Measurements from ENCODE around the gene HLA-A. TPM values are rescaled to one million over a fixed set of nuclear protein-coding genes. Genes with fewer than 3 reads are reported as not detected.

The HLA-A gene
- total and polyA plus RNA-seq, 9 of the 15 experiments (the other 6 are each of a cell fraction or from before 2014, with no cell fraction given): 0.46 to 3.3 TPM; not detected in 7

DNA sequence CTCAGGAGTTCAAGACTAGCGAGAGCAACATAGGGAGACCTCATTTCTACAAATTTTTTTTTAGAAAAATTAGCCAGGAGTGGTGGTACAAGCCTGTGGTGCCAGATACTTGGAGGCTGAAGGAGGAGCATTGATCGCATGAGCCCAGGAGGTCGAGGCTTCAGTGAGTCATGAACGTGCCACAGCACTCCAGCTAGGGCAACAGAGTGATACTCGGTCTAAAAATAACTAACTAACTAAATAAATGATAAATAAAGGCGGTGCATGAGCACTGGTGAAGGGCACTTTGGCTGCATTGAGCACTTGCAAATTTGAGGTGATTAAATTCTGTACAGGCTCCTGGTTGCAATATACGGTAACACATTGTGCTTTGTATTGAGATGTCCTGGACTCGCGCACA, 13.5 kb downstream of the HLA-A start (continued):
- TF ChIP-seq, protein P1, sequence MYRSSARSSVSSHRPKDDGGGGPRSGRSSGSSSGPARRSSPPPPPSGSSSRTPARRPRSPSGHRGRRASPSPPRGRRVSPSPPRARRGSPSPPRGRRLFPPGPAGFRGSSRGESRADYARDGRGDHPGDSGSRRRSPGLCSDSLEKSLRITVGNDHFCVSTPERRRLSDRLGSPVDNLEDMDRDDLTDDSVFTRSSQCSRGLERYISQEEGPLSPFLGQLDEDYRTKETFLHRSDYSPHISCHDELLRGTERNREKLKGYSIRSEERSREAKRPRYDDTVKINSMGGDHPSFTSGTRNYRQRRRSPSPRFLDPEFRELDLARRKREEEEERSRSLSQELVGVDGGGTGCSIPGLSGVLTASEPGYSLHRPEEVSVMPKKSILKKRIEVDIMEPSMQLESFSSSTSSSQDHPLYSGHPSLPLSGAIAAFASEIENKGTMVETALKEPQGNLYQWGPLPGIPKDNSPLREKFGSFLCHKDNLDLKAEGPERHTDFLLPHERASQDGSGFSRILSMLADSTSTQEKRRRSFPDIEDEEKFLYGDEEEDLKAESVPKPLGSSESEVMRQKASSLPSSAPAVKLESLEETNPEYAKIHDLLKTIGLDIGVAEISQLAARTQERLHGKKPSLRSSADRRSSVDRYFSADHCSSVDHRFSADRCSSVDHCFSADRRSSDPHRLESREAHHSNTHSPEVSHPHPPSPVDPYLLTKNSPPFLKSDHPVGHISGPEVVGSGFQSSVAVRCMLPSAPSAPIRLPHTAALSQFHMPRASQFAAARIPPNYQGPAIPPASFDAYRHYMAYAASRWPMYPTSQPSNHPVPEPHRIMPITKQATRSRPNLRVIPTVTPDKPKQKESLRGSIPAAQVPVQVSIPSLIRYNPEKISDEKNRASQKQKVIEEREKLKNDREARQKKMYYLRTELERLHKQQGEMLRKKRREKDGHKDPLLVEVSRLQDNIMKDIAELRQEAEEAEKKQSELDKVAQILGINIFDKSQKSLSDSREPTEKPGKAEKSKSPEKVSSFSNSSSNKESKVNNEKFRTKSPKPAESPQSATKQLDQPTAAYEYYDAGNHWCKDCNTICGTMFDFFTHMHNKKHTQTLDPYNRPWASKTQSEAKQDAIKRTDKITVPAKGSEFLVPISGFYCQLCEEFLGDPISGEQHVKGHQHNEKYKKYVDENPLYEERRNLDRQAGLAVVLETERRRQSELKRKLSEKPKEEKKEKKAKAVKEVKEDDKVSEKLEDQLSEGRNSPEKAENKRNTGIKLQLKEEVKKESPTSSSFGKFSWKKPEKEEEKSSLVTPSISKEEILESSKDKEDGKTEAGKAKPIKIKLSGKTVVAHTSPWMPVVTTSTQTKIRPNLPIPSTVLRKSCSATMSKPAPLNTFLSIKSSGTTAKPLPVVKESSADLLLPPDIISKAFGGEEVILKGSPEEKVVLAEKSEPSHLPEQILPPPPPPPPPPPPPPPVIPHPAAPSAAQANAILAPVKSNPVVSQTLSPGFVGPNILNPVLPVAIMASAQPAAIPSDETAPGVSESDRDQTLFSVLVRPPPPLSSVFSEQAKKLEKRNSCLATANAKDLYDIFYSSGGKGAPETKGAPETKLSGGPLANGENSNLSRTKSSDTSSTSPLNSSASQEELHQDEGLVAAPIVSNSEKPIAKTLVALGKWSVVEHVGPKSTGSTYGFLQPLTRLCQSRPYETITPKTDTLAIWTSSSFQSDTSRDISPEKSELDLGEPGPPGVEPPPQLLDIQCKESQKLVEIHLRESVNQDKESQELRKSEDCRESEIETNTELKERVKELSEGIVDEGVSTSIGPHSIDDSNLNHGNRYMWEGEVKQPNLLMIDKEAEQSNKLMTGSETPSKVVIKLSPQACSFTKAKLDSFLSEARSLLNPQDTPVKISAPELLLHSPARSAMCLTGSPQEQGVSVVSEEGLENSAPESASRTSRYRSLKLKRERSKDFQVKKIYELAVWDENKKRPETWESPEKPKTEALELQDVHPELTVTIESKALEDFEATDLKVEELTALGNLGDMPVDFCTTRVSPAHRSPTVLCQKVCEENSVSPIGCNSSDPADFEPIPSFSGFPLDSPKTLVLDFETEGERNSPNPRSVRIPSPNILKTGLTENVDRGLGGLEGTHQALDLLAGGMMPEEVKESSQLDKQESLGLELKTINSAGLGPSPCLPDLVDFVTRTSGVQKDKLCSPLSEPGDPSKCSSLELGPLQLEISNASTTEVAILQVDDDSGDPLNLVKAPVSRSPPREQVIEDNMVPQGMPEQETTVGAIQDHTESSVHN (IDR thresholded peaks at IDR 0.05; ENCODE audit: borderline replicate concordance in 1 of 2, low read depth in 1 of 2): no peak
- TF ChIP-seq PML (IDR thresholded peaks at IDR 0.05; ENCODE audit: low read length) (no peak), SMARCA5 (IDR thresholded peaks at IDR 0.05) (no peak), TRIM24 (IDR thresholded peaks at IDR 0.05) (no peak), ZBTB7A (IDR thresholded peaks at IDR 0.05; ENCODE audit: borderline replicate concordance, control insufficient read depth, low read depth, low read length) (no peak), KAT8 (IDR thresholded peaks at IDR 0.05; ENCODE audit: low read depth) (no peak), PRPF4 (IDR thresholded peaks at IDR 0.05; ENCODE audit: insufficient read depth, low read depth, low read length, poor library complexity, severe bottlenecking) (no peak), BMI1 (IDR thresholded peaks at IDR 0.05; ENCODE audit: low read length) (no peak), SRSF3 (IDR thresholded peaks at IDR 0.05; ENCODE audit: insufficient read depth, low read length) (no peak), CEBPB (tag; IDR thresholded peaks at IDR 0.05) (no peak)
- TF ChIP-seq, protein P2, sequence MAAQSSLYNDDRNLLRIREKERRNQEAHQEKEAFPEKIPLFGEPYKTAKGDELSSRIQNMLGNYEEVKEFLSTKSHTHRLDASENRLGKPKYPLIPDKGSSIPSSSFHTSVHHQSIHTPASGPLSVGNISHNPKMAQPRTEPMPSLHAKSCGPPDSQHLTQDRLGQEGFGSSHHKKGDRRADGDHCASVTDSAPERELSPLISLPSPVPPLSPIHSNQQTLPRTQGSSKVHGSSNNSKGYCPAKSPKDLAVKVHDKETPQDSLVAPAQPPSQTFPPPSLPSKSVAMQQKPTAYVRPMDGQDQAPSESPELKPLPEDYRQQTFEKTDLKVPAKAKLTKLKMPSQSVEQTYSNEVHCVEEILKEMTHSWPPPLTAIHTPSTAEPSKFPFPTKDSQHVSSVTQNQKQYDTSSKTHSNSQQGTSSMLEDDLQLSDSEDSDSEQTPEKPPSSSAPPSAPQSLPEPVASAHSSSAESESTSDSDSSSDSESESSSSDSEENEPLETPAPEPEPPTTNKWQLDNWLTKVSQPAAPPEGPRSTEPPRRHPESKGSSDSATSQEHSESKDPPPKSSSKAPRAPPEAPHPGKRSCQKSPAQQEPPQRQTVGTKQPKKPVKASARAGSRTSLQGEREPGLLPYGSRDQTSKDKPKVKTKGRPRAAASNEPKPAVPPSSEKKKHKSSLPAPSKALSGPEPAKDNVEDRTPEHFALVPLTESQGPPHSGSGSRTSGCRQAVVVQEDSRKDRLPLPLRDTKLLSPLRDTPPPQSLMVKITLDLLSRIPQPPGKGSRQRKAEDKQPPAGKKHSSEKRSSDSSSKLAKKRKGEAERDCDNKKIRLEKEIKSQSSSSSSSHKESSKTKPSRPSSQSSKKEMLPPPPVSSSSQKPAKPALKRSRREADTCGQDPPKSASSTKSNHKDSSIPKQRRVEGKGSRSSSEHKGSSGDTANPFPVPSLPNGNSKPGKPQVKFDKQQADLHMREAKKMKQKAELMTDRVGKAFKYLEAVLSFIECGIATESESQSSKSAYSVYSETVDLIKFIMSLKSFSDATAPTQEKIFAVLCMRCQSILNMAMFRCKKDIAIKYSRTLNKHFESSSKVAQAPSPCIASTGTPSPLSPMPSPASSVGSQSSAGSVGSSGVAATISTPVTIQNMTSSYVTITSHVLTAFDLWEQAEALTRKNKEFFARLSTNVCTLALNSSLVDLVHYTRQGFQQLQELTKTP (IDR thresholded peaks at IDR 0.05; ENCODE audit: low read depth in 1 of 2, partially characterized antibody in 2 of 2): no peak
